ENCODE data around the gene CNTN1.

CNTN1 gene

DNA sequence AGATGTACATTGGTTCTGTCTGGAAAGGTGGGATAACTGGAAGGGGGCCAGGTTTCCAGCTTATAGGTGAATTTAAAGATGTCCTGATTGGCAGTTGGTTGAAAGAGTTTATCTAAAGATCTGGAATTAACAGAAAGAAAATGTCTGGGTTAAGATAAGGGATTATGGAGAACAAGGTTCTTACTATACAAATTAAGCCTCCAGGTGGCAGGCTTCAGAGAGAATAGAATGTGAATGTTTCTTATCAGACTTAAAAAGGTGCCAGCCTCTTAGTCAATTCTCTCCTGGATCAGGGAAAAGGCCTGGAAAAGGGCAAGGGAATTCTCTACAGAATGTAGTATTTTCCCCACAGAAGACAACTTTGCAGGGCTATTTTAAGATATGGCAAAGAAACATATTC lies 53.1 kb downstream of the CNTN1 start:
- in situ Hi-C loops (cut with HindIII; ENCODE audit: low pct_ligation_motif_present, low pct_unique_long_range_greater_than_20kb, low sequenced_read_pairs) = no loop called here
- DNase-seq = peak; percentile 24

DNA sequence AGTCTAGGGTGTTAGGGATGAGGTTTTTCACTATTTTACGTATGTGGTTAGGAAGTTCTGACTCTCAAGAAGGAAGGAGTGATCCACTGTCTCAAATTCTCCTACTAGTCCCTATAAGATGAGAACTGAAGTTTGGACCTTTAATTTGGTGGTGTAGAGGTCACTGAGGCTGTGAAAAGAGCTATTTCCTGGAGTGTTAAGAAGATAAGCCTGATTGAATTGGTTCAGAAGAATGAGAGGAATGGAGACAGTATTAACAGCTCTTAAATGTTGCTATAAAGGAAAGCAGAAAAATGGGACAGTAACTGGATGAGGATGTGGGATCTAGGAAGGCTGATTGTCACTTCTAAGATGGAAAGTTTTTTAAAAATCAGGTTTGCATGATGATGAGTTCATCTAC lies 57.6 kb downstream of the CNTN1 start:
- no peak for DNase-seq
- in situ Hi-C loops (cut with HindIII; ENCODE audit: low pct_ligation_motif_present, low pct_unique_long_range_greater_than_20kb, low sequenced_read_pairs) = no loop called here

DNA sequence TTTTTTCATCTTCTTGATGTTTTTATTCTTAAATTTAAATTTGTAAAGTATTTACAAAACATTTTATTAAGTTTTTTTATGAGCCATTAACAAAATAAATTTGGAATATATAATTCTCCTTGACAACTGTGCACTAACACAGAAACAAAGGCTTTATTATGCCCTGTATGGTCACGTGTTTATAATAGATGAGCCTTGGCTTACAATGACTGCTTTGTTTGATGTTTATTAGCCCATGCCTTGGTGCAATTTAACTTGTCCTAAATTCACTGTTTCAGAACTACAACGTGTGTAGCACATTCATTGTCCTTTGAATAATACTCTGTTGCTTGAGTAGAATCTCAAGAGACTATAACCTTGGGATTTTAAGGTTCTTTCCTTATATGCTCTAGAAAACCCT lies 59.8 kb downstream of the CNTN1 start:
- DNase-seq = no peak
- in situ Hi-C loops (cut with HindIII; ENCODE audit: low pct_ligation_motif_present, low pct_unique_long_range_greater_than_20kb, low sequenced_read_pairs) = no loop called here

GRCh38 chr12:40760821-40761220 lies 68.6 kb downstream of the CNTN1 start:
- in situ Hi-C loops (cut with HindIII; ENCODE audit: low pct_ligation_motif_present, low pct_unique_long_range_greater_than_20kb, low sequenced_read_pairs) = no loop called here
- DNase-seq = no peak

- in situ Hi-C loops (cut with HindIII; ENCODE audit: low pct_ligation_motif_present, low pct_unique_long_range_greater_than_20kb, low sequenced_read_pairs) = no loop called here
- peak; percentile 8 for DNase-seq
These were observed 69.8 kb downstream of the CNTN1 start for GRCh38 chr12:40762072-40762471.

DNA sequence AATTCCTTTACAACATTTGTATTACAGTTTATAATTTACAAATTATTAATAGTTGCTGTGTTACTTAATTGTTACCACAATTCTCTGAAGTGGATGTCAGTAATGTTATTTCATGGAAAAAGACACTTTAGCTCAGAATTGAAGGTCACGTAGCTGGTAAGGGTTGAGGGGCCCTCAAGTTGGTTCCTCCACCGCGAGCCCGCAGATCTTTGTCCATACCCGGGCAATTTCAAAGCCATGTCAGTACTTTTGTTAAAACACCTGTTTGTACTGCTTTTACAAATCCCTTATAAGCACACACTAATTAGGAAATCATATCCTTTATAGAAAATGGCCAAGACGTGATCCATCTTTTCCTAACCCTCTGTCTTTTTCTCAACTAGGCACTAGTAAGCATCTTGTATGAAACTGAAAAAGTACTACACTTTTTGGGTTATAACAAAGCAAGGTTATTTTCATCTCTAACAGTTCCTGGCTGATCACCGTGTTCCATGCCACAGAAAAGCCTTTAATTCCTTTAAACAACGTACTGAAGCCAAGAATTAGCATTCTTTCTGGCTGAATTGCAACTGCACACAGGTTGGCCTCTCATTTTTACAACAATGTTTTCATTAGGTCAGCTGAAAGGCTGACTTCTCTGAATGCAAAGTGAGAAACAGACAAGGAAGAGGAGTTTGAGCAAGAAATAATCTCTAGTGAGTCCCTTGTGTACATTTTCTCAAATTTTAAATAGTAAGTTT lies 76.1 kb downstream of the CNTN1 start:
- in situ Hi-C loops (cut with HindIII; ENCODE audit: low pct_ligation_motif_present, low pct_unique_long_range_greater_than_20kb, low sequenced_read_pairs) = no loop called here
- no peak for DNase-seq

GRCh38 chr12:40769846-40770245 lies 77.6 kb downstream of the CNTN1 start:
- no peak for DNase-seq
- in situ Hi-C loops (cut with HindIII; ENCODE audit: low pct_ligation_motif_present, low pct_unique_long_range_greater_than_20kb, low sequenced_read_pairs) = no loop called here

- no peak for DNase-seq
- in situ Hi-C loops (cut with HindIII; ENCODE audit: low pct_ligation_motif_present, low pct_unique_long_range_greater_than_20kb, low sequenced_read_pairs) = no loop called here
These were observed 78.5 kb downstream of the CNTN1 start for GRCh38 chr12:40770781-40771180.

GRCh38 chr12:40775661-40776060 lies 83.4 kb downstream of the CNTN1 start:
- no peak for DNase-seq
- in situ Hi-C loops (cut with HindIII; ENCODE audit: low pct_ligation_motif_present, low pct_unique_long_range_greater_than_20kb, low sequenced_read_pairs) = no loop called here

- in situ Hi-C loops (cut with HindIII; ENCODE audit: low pct_ligation_motif_present, low pct_unique_long_range_greater_than_20kb, low sequenced_read_pairs) = no loop called here
- DNase-seq = no peak
These were observed 91.9 kb downstream of the CNTN1 start for GRCh38 chr12:40784102-40784501.

DNA sequence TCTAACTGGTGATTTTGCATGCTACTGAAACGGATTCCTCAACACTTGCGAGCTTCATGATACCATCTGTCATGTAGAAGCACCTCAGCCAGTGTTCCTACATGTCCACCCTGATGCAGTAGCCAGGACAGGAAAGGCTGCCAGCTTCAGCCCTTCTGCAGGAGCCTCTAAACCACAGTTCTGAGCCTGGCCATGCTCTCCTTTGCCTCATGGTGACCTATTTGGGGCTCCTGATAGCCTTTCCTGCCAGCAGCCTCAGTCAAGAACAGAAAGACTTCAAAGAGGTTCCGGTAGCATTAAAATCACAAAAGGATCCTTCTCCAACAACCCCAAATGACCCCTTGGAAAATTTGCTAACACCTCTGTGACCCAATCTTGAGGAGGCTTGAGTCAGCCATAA lies 96.0 kb downstream of the CNTN1 start:
- no peak for DNase-seq
- in situ Hi-C loops (cut with HindIII; ENCODE audit: low pct_ligation_motif_present, low pct_unique_long_range_greater_than_20kb, low sequenced_read_pairs) = no loop called here

DNA sequence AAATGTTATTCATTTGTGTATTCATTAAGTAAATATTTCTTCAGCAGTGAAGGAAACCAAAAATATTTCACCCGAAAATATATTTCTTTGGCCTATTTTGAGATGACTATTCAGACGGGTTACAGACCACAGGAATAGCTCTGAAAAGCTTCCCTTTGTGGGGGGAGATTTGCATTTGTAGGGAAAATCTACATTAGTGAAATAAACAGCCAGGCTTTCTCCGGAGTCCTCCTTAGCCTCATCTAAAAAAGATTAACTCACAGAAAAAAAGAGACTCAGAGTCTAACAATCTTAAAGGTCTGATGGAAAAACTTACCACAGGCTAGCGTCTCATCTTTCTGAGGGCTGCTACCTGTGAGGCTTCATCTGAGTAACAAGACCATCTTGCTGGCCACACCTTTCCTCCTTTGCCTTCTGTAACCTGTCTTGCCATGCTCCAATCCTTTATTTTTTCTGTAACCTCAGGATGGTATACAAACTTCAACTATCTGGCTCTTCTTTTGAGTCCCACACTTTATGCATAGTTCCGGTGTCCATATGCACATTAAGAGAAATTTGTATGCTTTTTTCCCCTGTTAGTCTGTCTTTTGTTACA lies 100.7 kb downstream of the CNTN1 start:
- in situ Hi-C loops (cut with HindIII; ENCODE audit: low pct_ligation_motif_present, low pct_unique_long_range_greater_than_20kb, low sequenced_read_pairs) = no loop called here
- DNase-seq = no peak

- in situ Hi-C loops (cut with HindIII; ENCODE audit: low pct_ligation_motif_present, low pct_unique_long_range_greater_than_20kb, low sequenced_read_pairs) = no loop called here
- DNase-seq = no peak
These were observed 101.2 kb downstream of the CNTN1 start for GRCh38 chr12:40793471-40793870.

- in situ Hi-C loops (cut with HindIII; ENCODE audit: low pct_ligation_motif_present, low pct_unique_long_range_greater_than_20kb, low sequenced_read_pairs) = no loop called here
- DNase-seq = no peak
These were observed 101.8 kb downstream of the CNTN1 start for GRCh38 chr12:40794087-40794486.

DNA sequence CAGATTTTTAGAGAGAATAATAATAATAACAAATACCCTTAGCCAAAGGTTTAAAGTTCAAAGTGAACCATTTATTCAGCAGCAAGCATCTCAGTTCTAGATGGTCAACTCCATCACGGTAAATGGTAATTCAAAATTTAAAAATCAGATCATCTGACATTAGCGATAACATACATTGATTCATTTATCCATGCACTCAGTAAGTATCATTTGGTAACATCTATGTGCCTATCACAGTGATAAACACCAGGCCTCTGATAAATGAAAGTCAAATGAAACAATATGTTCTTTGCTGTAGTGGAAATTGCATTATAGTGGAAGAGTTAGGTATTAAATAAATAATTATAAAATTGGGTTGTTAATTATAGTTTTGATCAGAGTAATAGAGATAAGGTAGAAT lies 108.8 kb downstream of the CNTN1 start:
- in situ Hi-C loops (cut with HindIII; ENCODE audit: low pct_ligation_motif_present, low pct_unique_long_range_greater_than_20kb, low sequenced_read_pairs) = no loop called here
- DNase-seq = no peak

DNA sequence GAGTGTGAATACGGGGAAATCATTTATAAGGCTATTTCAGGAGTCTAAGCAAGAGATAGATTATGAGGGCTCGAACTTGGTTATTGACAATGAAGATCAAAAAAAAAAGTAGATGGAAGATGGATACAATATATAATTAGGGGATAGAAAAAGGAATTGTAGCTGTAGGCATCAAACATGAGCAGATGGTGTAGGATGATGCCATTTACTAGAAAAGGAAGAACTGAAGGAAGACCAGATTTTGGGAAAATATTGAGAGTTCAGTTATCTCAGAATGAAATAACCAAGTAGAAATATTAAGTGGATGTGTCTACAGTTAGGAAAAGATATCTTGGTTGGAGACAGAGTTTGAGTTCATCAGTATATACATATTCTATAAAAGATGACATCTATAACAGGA lies 109.6 kb downstream of the CNTN1 start:
- DNase-seq = no peak
- in situ Hi-C loops (cut with HindIII; ENCODE audit: low pct_ligation_motif_present, low pct_unique_long_range_greater_than_20kb, low sequenced_read_pairs) = no loop called here

- in situ Hi-C loops (cut with HindIII; ENCODE audit: low pct_ligation_motif_present, low pct_unique_long_range_greater_than_20kb, low sequenced_read_pairs) = no loop called here
- DNase-seq = no peak
These were observed 110.4 kb downstream of the CNTN1 start for GRCh38 chr12:40802656-40803055.

DNA sequence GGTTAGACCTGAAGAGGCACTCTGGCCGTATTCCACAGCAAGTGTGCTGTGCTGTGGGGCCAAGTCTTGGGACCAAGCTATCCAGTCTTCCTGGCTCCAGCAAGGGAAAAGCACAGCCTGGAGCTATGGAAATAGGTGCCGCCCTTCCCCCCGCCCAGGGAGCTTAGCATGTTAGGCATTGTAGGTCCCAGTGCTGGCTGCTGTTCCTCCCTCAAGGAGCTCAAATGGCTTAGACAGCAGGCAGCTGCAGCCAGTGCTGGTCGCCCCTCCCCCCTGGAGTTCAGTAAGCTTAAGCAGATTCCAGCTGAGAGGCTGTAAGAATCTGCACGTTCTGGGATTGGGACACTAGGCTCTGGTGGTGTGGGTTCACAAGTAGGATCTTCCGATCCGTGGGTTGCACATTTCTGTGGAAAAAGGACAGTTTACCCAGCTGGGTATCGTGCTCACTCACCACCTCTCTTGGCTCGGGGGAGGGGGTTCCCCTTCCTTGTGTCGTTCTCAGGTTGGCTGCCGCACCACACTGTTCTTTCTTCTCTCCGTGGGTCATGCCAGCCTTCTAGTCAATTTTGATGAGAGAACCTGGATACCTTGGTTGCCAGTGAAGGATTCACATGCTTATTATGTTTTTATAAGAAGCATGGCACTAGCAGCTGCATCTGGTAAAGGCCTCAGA lies 127.3 kb downstream of the CNTN1 start:
- in situ Hi-C loops (cut with HindIII; ENCODE audit: low pct_ligation_motif_present, low pct_unique_long_range_greater_than_20kb, low sequenced_read_pairs) = no loop called here
- no peak for DNase-seq

GRCh38 chr12:40820794-40821484 lies 128.7 kb downstream of the CNTN1 start:
- in situ Hi-C loops (cut with HindIII; ENCODE audit: low pct_ligation_motif_present, low pct_unique_long_range_greater_than_20kb, low sequenced_read_pairs) = no loop called here
- DNase-seq = no peak
